HG02623 (cell line): ENCODE results near the gene ADAMTS9.

ENCODE experiments used
- ATAC-seq: cut with Tn5 transposase; IDR thresholded peaks from one replicate; pipeline ENCODE4 v1.9.1; 2021; ENCODE audit warnings: moderate library complexity; ENCODE audit not compliant: unreplicated experiment

ADAMTS9 gene

GRCh38 chr3:64687781-64688604 is at the start of gene ADAMTS9:
TSS of gene ADAMTS9 (minus strand) at chr3:64688000. CDS start at chr3:64687657, 343 bp downstream.
- ATAC-seq = no peak

GRCh38 chr3:64732576-64732975 is 44.8 kb upstream of the ADAMTS9 start:
- no peak for ATAC-seq

- ATAC-seq = no peak
Observed at GRCh38 chr3:64730681-64731080, 42.9 kb upstream of the ADAMTS9 start.

- ATAC-seq = no peak
Observed at GRCh38 chr3:64728994-64729393, 41.2 kb upstream of the ADAMTS9 start.

GRCh38 chr3:64728428-64728827 is 40.6 kb upstream of the ADAMTS9 start:
- no peak for ATAC-seq

GRCh38 chr3:64726414-64727090 is 38.8 kb upstream of the ADAMTS9 start:
- no peak for ATAC-seq

GRCh38 chr3:64718976-64719375 is 31.2 kb upstream of the ADAMTS9 start:
- no peak for ATAC-seq

GRCh38 chr3:64717872-64718613 is 30.2 kb upstream of the ADAMTS9 start:
- ATAC-seq = no peak

- ATAC-seq = no peak
Observed at GRCh38 chr3:64717411-64717810, 29.6 kb upstream of the ADAMTS9 start.

GRCh38 chr3:64716110-64716710 is 28.4 kb upstream of the ADAMTS9 start:
- no peak for ATAC-seq

GRCh38 chr3:64715211-64715982 is 27.6 kb upstream of the ADAMTS9 start:
- ATAC-seq = no peak

- no peak for ATAC-seq
Observed at GRCh38 chr3:64708456-64708855, 20.7 kb upstream of the ADAMTS9 start.

GRCh38 chr3:64705946-64706345 is 18.1 kb upstream of the ADAMTS9 start:
- ATAC-seq = no peak

GRCh38 chr3:64696896-64697295 is 9.1 kb upstream of the ADAMTS9 start:
- ATAC-seq = no peak

- ATAC-seq = no peak
Observed at GRCh38 chr3:64694114-64694513, 6.3 kb upstream of the ADAMTS9 start.

GRCh38 chr3:64693031-64693430 is 5.2 kb upstream of the ADAMTS9 start:
- no peak for ATAC-seq

GRCh38 chr3:64691051-64691450 is 3.3 kb upstream of the ADAMTS9 start:
- no peak for ATAC-seq

- ATAC-seq = no peak
Observed at GRCh38 chr3:64687086-64687780, 567 bp downstream of the ADAMTS9 start.

GRCh38 chr3:64686446-64686908 is 1.3 kb downstream of the ADAMTS9 start:
- ATAC-seq = no peak
